Testis (tissue), 2 donors: ENCODE results near the gene CCDC30.

ENCODE experiments used
- CTCF ChIP-seq, 3 experiments: fragments of 450-650 bp in 2 of 3; fragments of 200-600 bp in 1 of 3; sonication (generic) in 1 of 3; IDR thresholded peaks; one replicate each; pipeline ENCODE4 v1.5.1; 2016 to 2019; ENCODE audit warnings: antibody characterized with exemption in 3 of 3, mild to moderate bottlenecking in 2 of 3, moderate library complexity in 1 of 3
- POLR2A ChIP-seq: fragments of 450-650 bp; IDR thresholded peaks from one replicate; pipeline ENCODE4 v1.6.1; 2017; ENCODE audit warnings: antibody characterized with exemption, mild to moderate bottlenecking, moderate library complexity

- no peak for TF ChIP-seq POLR2A
- no peak for TF ChIP-seq CTCF (IDR thresholded peaks at IDR 0.05)
Measured at GRCh38 chr1:42417166-42417565, 45.9 kb upstream of the CCDC30 start.
